Measurements from ENCODE around the gene EVI5L.
A peak's percentile ranks its signal among the peaks of the same experiment; 100 is the strongest.

EVI5L gene

DNA sequence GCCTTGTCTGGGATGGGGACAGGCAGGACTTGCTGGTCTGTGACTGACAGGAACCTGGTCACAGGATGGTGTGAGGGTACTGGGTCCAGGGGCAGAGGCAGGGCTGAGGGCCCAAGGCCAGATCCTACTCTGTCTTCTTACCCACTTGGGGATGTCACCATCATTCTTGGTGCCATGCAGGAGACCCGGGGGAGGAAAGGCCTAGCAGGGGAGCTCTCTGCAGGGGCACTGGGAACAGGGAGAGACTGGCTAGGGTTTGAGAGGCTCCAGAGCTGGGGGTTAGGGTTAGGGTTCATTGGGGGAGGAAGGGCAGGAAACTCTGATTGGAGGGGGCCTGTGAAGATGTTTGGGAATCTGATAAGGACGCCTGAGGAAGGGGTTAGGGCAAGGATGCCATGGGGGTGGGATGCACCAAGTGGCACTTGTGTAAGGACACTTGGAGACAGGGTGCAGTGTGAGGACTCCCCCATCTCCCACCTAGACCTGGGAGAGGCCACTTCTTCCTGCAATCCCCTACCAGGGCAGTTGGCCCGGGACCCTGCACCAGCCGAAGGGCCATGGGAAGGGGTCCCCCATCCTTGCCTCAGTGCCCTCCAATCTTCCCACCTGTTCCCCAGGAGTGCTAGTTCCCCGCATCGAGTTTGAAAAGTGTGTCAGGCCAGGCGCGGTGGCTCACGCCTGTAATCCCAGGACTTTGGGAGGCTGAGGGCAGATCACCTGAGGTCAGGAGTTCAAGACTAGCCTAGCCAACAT is 37.2 kb downstream of the EVI5L start:
- no peak overlapping the region for H3K4me3 ChIP-seq (ENCODE audit: control insufficient read depth, low read depth, low read length)
- no peak for DNase-seq (ENCODE audit: low read depth)
- no peak for TF ChIP-seq CTCF (IDR thresholded peaks at IDR 0.05; ENCODE audit: control insufficient read depth, insufficient read depth, low read depth, low read length, missing control alignments)

DNA sequence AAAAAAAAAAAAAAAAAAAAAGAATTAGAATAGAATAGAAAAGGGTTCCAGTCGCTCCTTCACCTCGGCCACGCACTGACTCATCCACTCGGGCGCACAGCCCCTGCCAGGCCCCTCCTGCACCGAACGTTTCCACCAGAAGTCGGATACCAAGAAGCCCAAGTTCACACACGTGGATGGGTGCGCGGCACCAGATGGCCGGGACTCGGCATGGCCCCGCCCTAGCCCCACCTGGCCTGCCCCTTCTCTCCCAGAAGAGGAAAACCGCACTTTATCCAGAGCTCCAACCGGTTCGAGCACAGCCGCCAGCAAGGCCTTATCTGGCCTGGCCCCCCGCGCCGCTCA is 38.3 kb downstream of the EVI5L start:
- DNase-seq (ENCODE audit: low read depth), result no peak

GRCh38 chr19:7868671-7869452 is 38.8 kb downstream of the EVI5L start:
- H3K4me3 ChIP-seq (ENCODE audit: control insufficient read depth, low read depth, low read length), result peak overlapping the region; percentile 24
- DNase-seq (ENCODE audit: low read depth), result no peak
- peak; percentile 39 for TF ChIP-seq CTCF (IDR thresholded peaks at IDR 0.05; ENCODE audit: control insufficient read depth, insufficient read depth, low read depth, low read length, missing control alignments)

More for the DNA sequence above, 38.3 kb downstream of the EVI5L start:
- no peak overlapping the region for H3K4me3 ChIP-seq (ENCODE audit: control insufficient read depth, low read depth, low read length)
- TF ChIP-seq CTCF (IDR thresholded peaks at IDR 0.05; ENCODE audit: control insufficient read depth, insufficient read depth, low read depth, low read length, missing control alignments), result no peak

GRCh38 chr19:7869453-7869909 is 39.5 kb downstream of the EVI5L start:
- TF ChIP-seq CTCF (IDR thresholded peaks at IDR 0.05; ENCODE audit: control insufficient read depth, insufficient read depth, low read depth, low read length, missing control alignments), result no peak
- no peak for DNase-seq (ENCODE audit: low read depth)

GRCh38 chr19:7869910-7870511 is 40.0 kb downstream of the EVI5L start:
- TF ChIP-seq CTCF (IDR thresholded peaks at IDR 0.05; ENCODE audit: control insufficient read depth, insufficient read depth, low read depth, low read length, missing control alignments), result no peak
- no peak overlapping the region for H3K4me3 ChIP-seq (ENCODE audit: control insufficient read depth, low read depth, low read length)
- DNase-seq (ENCODE audit: low read depth), result no peak

More at GRCh38 chr19:7869453-7869909, 39.5 kb downstream of the EVI5L start:
- peak overlapping the region; percentile 23 for H3K4me3 ChIP-seq (ENCODE audit: control insufficient read depth, low read depth, low read length)

GRCh38 chr19:7870571-7871436 is 40.8 kb downstream of the EVI5L start:
- DNase-seq (ENCODE audit: low read depth), result no peak
- TF ChIP-seq CTCF (IDR thresholded peaks at IDR 0.05; ENCODE audit: control insufficient read depth, insufficient read depth, low read depth, low read length, missing control alignments), result no peak
- H3K4me3 ChIP-seq (ENCODE audit: control insufficient read depth, low read depth, low read length), result no peak overlapping the region

Data from AG09309 (cell line).